Measurements from ENCODE around the gene PPP2R3B. TPM values are rescaled to one million over a fixed set of nuclear protein-coding genes. Genes with fewer than 3 reads are reported as not detected.

The PPP2R3B gene
- total and polyA plus RNA-seq, 2 experiments from 2014 or later: 22.4 to 24.3 TPM

- Histone ChIP-seq H3K9me3 (ENCODE audit: low read depth) (no peaks in the 10 kb centered on the region), H3K4me1 (ENCODE audit: insufficient read depth) (no peaks in the 10 kb centered on the region), H3K27ac (no peak overlapping the region), H4K20me1 (ENCODE audit: insufficient read depth, poor library complexity, severe bottlenecking) (peaks cover 17% of the 10 kb centered on the region), H3K36me3 (replicated peaks; ENCODE audit: insufficient read depth, low read depth) (no peaks in the 10 kb centered on the region), H3K79me2 (peaks cover 18% of the 10 kb centered on the region), H2AFZ (no peak overlapping the region), H3K9me2 (replicated peaks; ENCODE audit: insufficient read depth) (no peaks in the 10 kb centered on the region), H3K27me3 (no peaks in the 10 kb centered on the region), H3K4me2 (no peak overlapping the region), H3K4me3 (no peak overlapping the region)
- DNase-seq (ENCODE audit: low spot score): no peak
- TF ChIP-seq CTCF (IDR thresholded peaks at IDR 0.05; ENCODE audit: poor library complexity) (no peak), EZH2 (IDR thresholded peaks at IDR 0.05; ENCODE audit: borderline replicate concordance) (no peak), EZH2phosphoT487 (IDR thresholded peaks at IDR 0.05; ENCODE audit: low read depth, severe bottlenecking, unreplicated experiment) (no peak)
- 95% methylated on average over 24 of the region's 25 CpGs for WGBS (ENCODE audit: low lambda C conversion rate, missing lambda C conversion rate)
These were observed 98.1 kb downstream of the PPP2R3B start for GRCh38 chrX:288561-288991.

DNA sequence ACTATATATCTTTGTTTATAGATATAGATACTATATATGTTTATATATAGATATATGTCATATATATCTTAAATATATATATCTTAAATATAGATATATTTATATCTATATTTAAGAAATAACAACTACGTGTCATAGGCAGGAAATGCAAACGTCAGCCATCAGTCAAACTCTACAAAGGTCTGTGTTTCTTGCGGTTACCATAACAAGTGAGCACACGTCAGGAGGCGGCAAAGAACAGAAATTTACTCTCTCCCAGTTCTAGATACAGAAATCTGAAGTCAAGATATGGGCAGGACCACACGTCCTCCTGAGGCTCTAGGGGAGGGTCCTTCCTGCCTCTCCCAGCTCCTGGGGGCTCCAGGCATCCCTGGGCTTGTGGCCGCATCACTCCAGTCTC, 99.0 kb downstream of the PPP2R3B start:
- H3K9me3 ChIP-seq (ENCODE audit: low read depth): no peaks in the 10 kb centered on the region
- DNase-seq (ENCODE audit: low spot score): no peak
- no peaks in the 10 kb centered on the region for H3K4me1 ChIP-seq (ENCODE audit: insufficient read depth)
- peaks cover 17% of the 10 kb centered on the region for H4K20me1 ChIP-seq (ENCODE audit: insufficient read depth, poor library complexity, severe bottlenecking)
- H3K27me3 ChIP-seq: no peaks in the 10 kb centered on the region
- peaks cover 19% of the 10 kb centered on the region for H3K79me2 ChIP-seq
- no peak overlapping the region for H2AFZ ChIP-seq
- no peak overlapping the region for H3K4me3 ChIP-seq
- 92% methylated on average over 7 of the region's 7 CpGs for WGBS (ENCODE audit: low lambda C conversion rate, missing lambda C conversion rate)
- H3K27ac ChIP-seq: no peak overlapping the region
- no peaks in the 10 kb centered on the region for H3K36me3 ChIP-seq (replicated peaks; ENCODE audit: insufficient read depth, low read depth)
- TF ChIP-seq CTCF (IDR thresholded peaks at IDR 0.05; ENCODE audit: poor library complexity) (no peak), EZH2 (IDR thresholded peaks at IDR 0.05; ENCODE audit: borderline replicate concordance) (no peak), EZH2phosphoT487 (IDR thresholded peaks at IDR 0.05; ENCODE audit: low read depth, severe bottlenecking, unreplicated experiment) (no peak)
- H3K9me2 ChIP-seq (replicated peaks; ENCODE audit: insufficient read depth): no peaks in the 10 kb centered on the region
- no peak overlapping the region for H3K4me2 ChIP-seq

GRCh38 chrX:285076-285677, 101.5 kb downstream of the PPP2R3B start:
- Histone ChIP-seq H3K4me1 (ENCODE audit: insufficient read depth) (peaks cover 12% of the 10 kb centered on the region), H3K9me2 (replicated peaks; ENCODE audit: insufficient read depth) (no peaks in the 10 kb centered on the region), H3K27ac (no peak overlapping the region), H2AFZ (no peak overlapping the region), H3K4me3 (no peak overlapping the region), H3K27me3 (no peaks in the 10 kb centered on the region), H4K20me1 (ENCODE audit: insufficient read depth, poor library complexity, severe bottlenecking) (peaks cover 24% of the 10 kb centered on the region), H3K79me2 (peaks cover 30% of the 10 kb centered on the region), H3K4me2 (no peak overlapping the region), H3K9me3 (ENCODE audit: low read depth) (no peaks in the 10 kb centered on the region), H3K36me3 (replicated peaks; ENCODE audit: insufficient read depth, low read depth) (no peaks in the 10 kb centered on the region)
- 99% methylated on average over 13 of the region's 13 CpGs for WGBS (ENCODE audit: low lambda C conversion rate, missing lambda C conversion rate)
- DNase-seq (ENCODE audit: low spot score): no peak
- TF ChIP-seq EZH2 (IDR thresholded peaks at IDR 0.05; ENCODE audit: borderline replicate concordance) (no peak), EZH2phosphoT487 (IDR thresholded peaks at IDR 0.05; ENCODE audit: low read depth, severe bottlenecking, unreplicated experiment) (no peak), CTCF (IDR thresholded peaks at IDR 0.05; ENCODE audit: poor library complexity) (no peak)

Small RNA genes within 50 kb of the gene (small RNA-seq; reads per million reads assigned to genes)
- gene RF00017: not detected

Other genes with a start within 250 kb of the PPP2R3B start
- gene PLCXD1, start 105.5 kb downstream of the PPP2R3B start, total RNA-seq: 34.1 and 40.1 TPM in 2 replicates
- gene PLCXD1, start 105.5 kb downstream of the PPP2R3B start, polyA plus RNA-seq: 22.0 and 25.7 TPM in 2 replicates
- gene GTPBP6, start 68.1 kb downstream of the PPP2R3B start, total RNA-seq: 39.6 and 40.7 TPM in 2 replicates
- gene GTPBP6, start 68.1 kb downstream of the PPP2R3B start, polyA plus RNA-seq: 69.2 and 69.3 TPM in 2 replicates
- 0.08 and 0.10 TPM in 2 replicates for gene SHOX, start 243.9 kb upstream of the PPP2R3B start, total RNA-seq
- not detected in 2 replicates for gene SHOX, start 243.9 kb upstream of the PPP2R3B start, polyA plus RNA-seq